ENCODE measurements around the gene DEDD.

The DEDD gene

GRCh38 chr1:161098210-161099068 is 34.0 kb downstream of the DEDD start, which contains the start of gene KLHDC9:
Gene KLHDC9, plus strand, starts transcription at chr1:161098361. Its CDS starts 175 bp downstream, at chr1:161098536.
- TF ChIP-seq CTCF (IDR thresholded peaks at IDR 0.05), result no peak
- 0 out of 2 replicates have a peak, but pooled peaks have one; percentile 39 for TF ChIP-seq ZFX (IDR thresholded peaks at IDR 0.05; ENCODE audit: borderline replicate concordance)
- H3K27ac ChIP-seq, result peak within 1 kb of the TSS; percentile 75

- no peak for TF ChIP-seq ZFX (IDR thresholded peaks at IDR 0.05; ENCODE audit: borderline replicate concordance)
- TF ChIP-seq CTCF (IDR thresholded peaks at IDR 0.05), result no peak
Measured at GRCh38 chr1:161096530-161096929, 35.9 kb downstream of the DEDD start.

GRCh38 chr1:161096015-161096414 is 36.5 kb downstream of the DEDD start:
- no peak for TF ChIP-seq ZFX (IDR thresholded peaks at IDR 0.05; ENCODE audit: borderline replicate concordance)
- no peak for TF ChIP-seq CTCF (IDR thresholded peaks at IDR 0.05)

More at GRCh38 chr1:161096530-161096929, 35.9 kb downstream of the DEDD start:
- no peak overlapping the region for H3K27ac ChIP-seq

GRCh38 chr1:161095230-161095629 is 37.2 kb downstream of the DEDD start:
- TF ChIP-seq CTCF (IDR thresholded peaks at IDR 0.05) (no peak), ZFX (IDR thresholded peaks at IDR 0.05; ENCODE audit: borderline replicate concordance) (no peak)
- no peak overlapping the region for H3K27ac ChIP-seq

More at GRCh38 chr1:161096015-161096414, 36.5 kb downstream of the DEDD start:
- no peak overlapping the region for H3K27ac ChIP-seq

GRCh38 chr1:161094481-161094880 is 38.0 kb downstream of the DEDD start:
- H3K27ac ChIP-seq, result no peak overlapping the region
- TF ChIP-seq CTCF (IDR thresholded peaks at IDR 0.05), result no peak
- TF ChIP-seq ZFX (IDR thresholded peaks at IDR 0.05; ENCODE audit: borderline replicate concordance), result no peak

GRCh38 chr1:161092621-161093028 is 39.8 kb downstream of the DEDD start:
- no peak overlapping the region for H3K27ac ChIP-seq
- TF ChIP-seq ZFX (IDR thresholded peaks at IDR 0.05; ENCODE audit: borderline replicate concordance) (no peak), CTCF (IDR thresholded peaks at IDR 0.05) (no peak)
